HG03457 (cell line): Measurements from ENCODE around the gene MIPOL1.
"Not testable (repeated sequence)": the region's sequence is repeated elsewhere in the genome, so short reads cannot be mapped to it uniquely, and the experiment has no call there.

Experiments used
- ATAC-seq: cut with Tn5 transposase; IDR thresholded peaks from one replicate; pipeline ENCODE4 v1.9.1; 2021; ENCODE audit warnings: moderate number of reproducible peaks; ENCODE audit not compliant: unreplicated experiment

Gene MIPOL1

DNA sequence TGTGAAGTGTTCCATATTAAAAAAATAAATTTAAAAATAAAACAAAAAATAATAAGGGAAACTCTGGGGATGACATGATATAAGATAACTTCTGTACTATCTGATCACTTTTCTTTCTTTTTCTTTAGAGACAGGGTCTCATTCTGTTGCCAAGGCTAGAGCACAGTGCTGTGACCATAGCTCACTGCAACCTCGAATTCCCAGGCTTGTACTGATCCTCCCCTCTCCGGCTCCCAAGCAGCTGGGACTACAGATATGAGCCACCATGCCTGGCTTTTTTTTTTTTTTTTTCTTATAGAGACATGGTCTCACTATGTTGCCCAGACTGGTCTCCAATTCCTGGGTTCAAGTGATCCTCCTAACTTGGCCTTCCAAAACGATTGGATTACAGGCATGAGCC lies 10.4 kb upstream of the MIPOL1 start:
- no peak for ATAC-seq

DNA sequence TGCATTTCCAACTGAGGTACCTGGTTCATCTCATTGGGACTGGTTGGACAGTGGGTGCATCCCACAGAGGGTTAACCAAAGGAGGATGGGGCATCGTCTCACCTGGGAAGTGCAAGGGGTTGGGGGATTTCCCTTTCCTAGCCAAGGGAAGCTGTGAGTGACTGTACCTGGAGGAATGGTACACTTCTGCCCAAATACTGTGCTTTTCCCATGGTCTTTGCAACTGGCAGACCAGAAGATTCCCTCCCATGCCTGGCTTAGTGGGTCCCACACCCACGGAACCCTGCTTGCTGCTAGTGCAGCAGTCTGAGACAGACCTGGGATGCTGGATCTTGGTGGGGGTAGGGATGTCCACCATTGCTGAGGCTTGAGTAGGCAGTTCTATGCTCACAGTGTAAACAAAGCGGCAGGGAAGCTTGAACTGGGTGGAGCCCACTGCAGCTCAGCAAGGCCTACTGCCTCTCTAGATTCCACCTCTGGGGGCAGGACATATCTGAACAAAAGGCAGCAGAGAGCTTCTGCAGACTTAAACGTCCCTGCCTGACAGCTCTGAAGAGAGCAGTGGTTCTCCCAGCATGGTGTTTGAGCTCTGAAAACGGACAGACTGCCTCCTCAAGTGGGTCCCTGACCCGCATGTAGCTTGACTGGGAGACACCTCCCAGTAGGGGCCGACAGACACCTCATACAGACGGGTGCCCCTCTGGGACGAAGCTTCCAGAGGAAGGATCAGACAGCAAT lies 9.7 kb upstream of the MIPOL1 start:
- not testable (repeated sequence) for ATAC-seq

DNA sequence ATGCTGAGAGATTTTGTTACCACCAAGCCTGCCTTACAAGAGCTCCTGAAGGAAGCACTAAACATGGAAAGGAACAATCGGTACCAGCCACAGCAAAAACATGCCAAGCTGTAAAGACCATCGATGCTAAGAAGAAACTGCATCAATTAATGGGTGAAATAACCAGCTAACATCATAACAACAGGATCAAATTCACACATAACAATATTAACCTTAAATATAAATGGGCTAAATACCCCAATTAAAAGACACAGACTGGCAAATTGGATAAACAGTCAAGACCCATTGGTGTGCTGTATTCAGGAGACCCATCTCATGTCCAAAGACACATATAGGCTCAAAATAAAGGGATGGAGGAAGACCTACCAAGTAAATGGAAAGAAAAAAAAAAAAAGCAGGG lies 8.0 kb upstream of the MIPOL1 start:
- not testable (repeated sequence) for ATAC-seq

DNA sequence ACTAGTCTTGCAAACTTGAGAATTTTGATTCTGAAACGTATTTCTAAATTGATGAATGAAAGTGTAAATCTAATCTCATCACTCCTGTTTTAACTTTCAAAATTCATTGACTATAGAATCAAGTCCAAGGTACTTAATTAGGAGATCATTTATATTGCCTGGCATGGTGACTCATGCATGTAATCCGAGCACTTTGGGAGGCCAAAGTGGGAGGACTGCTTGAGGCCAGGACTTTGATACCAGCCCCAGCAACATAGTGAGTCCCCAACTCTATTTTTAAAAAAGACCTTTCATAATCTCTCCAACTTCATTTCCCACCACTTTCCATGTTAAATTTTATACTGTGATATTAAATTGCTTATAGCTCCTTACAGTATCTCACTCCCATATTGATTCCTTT lies 3.0 kb upstream of the MIPOL1 start:
- no peak for ATAC-seq

DNA sequence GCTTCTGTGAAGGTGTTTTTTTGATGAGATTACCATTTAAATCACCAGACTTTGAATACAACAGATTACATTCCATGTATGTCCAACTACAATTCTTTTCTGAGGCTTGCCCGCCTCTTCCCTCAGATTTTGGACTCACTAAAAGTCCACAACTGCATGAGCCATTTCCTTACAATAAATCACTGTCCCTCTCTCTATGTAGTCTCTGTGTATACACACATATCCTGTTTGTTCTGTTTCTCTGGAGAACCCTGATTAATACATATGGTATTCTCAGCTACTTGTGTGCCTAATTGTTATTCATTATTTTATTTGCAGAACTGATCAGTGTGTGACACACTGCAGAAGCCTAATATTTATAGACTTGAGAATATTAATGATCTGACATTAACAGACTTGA lies 2.4 kb upstream of the MIPOL1 start:
- ATAC-seq: no peak

DNA sequence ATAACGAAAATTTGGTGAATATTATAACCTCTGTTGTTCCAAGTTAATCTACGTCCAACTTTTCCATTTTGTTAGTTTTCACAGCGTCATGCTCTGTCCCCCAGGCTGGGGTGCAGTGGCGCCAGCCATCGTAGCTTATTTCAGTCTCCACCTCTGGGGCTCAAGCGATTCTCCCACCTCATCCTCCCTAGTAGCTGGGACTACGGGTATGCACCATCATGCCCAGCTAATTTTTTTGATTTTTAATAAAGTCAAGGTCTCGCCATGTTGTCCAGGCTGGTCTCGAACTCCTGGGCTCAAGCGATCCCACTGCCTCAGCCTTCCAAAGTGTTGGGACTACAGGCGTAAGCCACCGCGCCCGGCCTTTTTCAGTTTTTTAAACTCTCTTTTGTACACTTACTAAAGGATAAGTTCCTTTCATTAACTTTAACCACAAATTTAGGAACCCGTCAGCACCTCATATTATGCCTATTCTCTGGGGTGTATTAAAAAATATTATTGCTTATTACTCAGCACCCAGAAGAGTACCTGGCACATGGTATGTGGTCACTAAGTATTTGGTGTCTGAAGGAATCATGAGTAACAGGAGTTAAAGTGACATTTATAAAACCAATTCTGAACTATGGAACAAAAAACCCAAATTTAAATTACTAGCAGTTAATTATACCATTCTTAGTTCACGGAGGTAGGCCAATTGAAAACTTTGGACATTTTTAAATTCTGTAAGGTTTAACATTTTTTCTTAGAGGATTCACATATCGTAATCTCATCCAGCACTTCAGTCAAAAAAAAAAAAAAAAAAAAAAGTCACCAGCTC lies 925 bp upstream of the MIPOL1 start:
- ATAC-seq: no peak

DNA sequence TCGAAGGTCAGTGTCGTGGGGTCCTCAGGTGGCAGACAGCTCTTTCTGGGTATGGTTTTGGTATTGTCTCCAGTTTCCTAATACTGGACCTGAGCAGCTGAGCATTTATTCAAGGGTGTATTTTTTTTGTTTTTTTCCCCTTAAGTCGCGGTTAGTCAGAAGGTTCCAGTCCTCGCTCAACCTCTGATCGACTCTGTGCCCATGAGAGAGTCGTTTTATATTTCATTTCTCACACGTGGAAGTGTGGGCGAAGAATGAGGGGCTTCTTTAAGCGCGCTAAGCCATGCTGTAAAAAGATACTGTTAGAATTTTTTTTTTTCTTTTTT lies 499 bp downstream of the MIPOL1 start:
- no peak for ATAC-seq

DNA sequence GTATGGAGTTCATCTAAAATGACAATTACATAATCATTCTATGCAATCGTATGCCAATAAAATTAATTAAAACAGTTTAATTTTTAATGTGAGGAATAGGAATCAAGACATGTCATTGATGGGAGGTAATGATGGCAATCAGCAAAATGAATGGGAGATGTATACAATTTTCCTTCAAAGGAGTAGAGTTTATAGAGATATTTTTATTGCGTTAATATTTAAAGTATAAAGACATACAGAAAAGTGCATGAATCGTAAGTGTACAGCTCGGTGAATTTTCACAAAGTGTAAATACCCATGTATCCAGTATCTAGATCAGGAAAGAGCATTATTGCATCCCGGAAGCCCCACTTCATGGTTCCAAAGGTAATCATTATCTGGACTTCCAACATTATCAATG lies 1.2 kb downstream of the MIPOL1 start:
- ATAC-seq: no peak

DNA sequence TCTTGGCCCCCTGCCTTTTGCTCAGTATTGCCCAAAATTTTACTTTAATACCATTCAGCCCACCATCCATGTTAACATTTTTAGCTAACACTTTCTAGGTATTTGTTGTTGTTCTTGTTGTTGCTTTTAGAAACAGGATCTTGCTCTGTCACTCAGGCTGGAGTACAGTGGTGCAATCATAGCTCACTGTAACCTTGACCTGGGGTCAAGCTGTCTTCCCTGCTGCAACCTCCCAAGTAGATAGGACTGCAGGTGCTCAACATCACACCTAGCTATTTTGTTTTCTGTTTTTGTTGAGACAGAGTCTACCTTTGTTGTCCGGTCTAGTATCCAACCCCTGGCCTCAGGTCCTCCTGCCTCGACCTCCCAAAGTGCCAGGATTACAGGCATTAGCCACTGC lies 4.0 kb downstream of the MIPOL1 start:
- ATAC-seq: no peak

DNA sequence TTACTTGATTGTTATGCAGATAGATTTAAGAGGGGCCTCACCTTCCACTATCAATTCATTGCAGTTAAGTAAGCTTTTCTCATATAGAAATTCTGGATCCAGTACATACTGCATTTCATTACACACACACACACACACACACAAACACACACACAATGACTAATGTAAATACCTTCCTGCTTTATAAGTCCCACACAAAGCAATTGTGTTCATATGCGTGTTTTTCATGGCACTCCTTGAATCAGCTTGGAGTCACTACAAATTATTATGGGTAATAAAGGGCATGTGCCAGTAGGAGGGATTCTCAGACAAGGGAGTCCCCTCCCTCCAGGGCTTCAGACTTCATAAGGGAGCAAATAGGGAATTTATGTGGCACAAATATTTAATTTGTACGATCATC lies 4.5 kb downstream of the MIPOL1 start:
- no peak for ATAC-seq

DNA sequence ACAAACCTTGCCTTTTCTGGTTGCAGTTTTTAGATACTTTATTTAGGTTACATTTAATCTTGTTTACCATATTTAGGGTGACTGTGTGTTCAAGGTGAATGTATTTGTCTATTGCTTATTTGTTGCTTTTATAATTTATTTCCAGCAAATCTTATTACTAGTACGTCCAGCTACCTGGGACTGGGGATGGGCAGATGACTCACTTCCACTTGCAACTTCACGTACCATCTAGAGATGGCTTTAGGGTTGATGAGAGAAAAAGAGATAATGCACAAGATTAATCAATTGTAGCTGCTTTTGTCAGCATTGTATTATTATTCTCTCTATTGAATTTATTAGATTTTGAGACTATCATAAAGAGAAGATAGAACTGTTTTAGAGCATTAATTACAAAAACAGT lies 5.1 kb downstream of the MIPOL1 start:
- no peak for ATAC-seq

DNA sequence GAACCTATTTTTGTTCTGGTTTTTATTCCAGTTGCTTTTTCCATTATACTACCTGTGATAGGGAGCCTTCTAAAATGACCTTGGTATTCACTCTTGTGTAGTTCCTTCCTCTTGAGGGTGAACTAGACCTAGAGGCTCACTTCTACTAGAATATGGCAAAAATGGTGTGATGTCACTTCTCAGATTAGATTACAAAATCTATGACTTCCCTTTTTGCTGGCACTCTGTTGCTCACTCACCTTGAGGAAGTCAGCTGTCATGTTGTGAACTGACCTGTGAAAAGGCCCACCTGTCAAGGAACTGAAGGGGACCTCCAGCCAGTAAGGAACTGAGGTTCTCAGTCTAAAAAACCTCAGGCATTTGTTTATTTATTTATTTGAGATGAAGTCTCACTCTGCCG lies 5.7 kb downstream of the MIPOL1 start:
- ATAC-seq: no peak

DNA sequence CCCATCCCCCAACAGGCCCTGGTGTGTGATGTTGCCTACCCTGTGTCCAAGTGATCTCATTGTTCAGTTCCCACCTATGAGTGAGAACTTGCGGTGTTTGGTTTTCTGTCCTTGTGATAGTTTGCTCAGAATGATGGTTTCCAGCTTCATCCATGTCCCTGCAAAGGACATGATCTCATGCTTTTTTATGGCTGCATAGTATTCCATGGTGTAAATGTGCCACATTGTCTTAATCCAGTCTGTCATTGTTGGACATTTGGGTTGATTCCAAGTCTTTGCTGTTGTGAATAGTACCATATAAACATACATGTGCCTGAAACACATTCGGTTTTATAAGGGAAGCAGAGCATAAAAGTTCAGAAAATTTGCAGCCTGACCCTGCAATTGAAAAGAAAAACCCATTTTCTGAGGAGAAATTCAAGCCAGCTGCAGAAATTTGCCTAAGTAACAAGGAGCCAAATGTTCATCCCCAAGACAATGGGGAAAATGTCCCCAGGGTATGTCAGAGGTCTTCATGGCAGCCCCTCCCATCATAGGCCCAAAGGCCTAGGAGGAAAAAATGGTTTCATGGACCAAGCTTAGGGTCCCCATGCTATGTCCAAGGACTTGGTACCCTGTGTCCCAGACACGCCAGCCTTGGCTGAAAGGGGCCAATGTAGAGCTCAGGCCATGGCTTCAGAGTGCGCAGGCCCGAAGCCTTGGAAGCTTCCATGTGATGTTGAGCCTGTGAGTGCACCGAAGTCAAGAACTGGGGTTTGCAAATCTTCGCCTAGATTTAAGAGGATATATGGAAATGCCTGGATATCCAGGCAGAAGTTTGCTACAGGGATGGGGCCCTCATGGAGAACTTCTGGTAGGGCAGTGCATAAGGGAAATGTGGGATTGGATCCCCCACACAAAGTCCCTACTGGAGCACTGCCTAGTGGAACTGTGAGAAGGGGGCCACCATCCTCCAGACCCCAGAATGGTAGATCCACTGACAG lies 8.2 kb downstream of the MIPOL1 start:
- not testable (repeated sequence) for ATAC-seq

DNA sequence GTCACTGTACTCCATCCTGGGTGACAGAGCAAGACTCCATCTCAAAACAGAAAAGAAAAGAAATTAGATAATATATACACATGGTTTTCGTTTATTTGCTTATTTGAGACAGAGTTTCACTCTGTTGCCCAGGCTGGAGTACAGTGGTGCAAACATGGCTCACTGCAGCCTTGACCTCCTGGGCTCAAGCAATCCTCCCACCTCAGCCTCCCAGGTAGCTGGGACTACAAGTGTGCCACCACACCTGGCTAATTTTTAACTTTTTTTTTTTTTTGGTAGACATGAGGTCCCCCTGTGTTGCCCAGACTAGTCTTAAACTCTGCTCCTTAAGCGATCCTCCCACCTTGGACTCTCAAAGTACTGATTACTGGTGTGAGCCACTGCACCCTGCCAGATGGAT lies 11.9 kb downstream of the MIPOL1 start:
- not testable (repeated sequence) for ATAC-seq

DNA sequence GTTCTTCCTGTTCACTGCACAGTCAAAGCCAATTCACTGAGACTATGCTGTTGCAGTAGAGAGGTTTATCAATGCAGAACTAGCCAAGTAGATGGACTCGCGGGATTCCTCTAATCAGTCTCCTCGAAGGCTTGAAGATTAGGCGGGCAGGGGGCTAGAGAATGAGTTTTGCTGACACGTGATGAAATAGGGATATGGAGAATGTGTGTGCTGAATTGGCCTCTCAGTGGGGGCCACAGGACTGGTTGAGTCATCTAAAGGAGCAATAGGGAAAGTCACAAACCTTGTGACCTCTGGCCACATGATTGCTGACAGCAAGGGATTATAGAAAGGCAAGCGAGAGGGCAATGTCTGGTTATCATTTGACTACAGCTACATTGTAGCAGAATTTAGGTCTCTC lies 12.7 kb downstream of the MIPOL1 start:
- no peak for ATAC-seq

DNA sequence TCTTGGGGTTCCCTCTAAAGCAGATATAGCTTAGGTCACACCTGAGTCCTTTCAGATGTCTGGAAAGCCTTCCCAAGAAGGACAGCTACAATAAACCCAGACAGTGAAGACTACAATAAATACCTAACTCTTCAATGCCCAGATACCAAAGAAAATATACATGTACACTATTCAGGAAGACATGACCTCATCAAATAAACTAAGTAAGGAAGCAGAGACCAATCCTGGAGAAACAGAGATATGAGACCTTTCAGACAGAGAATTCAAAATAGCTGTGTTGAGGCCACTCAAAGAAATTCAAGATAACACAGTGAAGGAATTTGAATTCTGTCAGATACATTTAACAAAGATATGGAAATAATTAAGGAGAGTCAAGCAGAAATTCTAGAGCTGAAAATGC lies 15.3 kb downstream of the MIPOL1 start:
- no peak for ATAC-seq

DNA sequence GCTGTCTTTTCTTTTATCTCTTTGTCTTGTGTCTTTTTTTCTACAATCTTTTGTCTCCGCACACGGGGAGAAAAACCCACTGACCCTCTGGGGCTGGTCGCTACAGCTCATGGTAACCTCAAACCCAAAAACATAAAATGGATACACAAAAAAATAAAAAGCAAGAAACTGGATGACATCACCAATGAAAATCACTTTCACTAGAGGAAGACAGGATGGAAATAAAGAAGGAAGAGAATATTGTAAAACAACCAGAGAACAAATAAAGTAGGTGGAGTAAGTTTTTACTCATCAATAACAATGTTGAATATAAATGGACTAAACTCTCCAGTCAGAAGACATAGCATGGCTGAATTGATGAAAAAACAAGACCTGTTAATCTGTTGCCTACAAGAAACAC lies 17.6 kb downstream of the MIPOL1 start:
- no peak for ATAC-seq

DNA sequence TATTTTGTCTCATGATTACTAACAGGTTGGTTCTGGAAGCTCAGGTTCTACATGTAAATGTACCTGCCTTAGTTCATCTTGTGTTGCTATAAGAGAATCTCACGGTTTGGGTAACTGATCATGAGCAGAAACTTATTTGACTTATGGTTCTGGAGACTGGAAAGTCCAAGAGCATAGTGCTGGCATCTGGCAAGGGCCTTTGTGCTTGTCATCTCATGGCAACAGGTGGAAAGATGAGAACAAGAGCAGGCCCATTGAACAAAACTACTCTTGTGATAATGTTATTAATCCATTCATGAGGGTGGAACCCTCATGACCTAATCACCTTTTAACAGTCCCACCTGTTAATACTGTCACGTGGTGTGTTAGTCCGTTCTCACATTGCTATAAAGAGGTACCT lies 23.3 kb downstream of the MIPOL1 start:
- ATAC-seq: no peak

DNA sequence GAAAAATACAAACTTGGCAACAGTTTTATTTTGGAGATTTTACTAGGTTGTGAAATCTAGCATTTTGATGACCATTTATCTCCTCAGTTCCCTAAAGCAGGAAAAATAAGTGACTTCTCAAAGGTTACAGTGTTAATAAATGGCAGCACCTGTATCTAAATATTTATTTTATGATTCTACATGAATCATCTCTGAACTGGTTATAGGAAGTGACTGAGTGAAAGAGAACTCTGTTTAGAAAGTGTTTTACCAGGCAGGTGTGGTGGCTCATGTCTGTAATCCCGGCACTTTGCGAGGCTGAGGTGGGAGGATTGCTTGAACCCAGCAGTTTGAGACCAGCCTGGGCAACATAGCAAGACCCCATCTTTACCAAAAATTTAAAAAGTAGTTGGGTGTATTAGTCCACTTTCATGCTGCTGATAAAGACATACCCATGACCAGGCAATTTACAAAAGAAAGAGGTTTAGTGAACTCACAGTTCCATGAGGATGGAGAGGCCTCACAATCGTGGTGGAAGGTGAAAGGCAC lies 26.3 kb downstream of the MIPOL1 start:
- no peak for ATAC-seq

DNA sequence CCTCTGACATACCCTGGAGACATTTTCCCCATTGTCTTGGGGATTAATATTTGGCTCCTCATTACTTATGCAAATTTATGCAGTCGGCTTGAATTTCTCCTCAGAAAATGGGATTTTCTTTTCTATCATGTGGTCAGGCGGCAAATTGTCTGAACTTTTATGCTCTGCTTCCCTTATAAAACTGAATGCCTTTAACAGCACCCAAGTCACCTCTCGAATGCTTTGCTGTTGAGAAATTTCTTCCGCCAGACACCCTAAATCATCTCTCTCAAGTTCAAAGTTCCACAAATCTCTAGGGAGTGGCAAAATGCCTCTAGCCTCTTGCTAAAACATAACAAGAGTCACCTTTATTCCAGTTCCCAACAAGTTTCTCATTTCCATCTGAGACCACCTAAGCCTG lies 27.9 kb downstream of the MIPOL1 start:
- not testable (repeated sequence) for ATAC-seq

DNA sequence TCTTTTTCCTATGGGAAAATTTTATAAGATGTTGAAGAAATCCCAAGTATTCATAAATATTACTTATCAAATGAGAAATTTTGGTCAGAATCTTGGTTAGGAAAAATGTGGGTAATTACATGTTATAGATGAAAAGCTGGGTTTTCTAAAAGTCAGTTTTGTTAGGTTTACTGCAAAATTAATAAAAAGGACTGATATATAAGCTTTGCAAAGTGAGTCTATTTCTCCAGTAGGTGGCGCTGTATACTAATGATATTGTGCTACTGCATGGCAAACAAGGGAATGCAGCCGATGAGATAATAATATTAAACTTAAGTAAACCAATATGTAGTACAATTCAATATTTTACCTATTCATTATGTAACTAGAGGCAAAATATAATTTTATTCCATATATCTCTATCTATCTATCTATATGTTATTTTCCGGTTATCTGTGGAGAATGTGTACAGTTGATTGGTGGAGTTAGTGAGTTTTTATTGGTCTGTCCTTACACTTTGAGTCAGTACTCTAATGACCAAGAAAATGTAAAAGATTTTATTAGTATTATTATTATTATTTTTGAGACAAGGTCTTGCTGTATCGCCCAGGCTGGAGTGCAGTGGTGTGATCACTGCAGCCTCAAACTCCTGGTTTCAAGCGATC lies 32.9 kb downstream of the MIPOL1 start:
- no peak for ATAC-seq
